GM19025 (cell line): Measurements from ENCODE around the gene C5.
"Not testable (repeated sequence)": the region's sequence is repeated elsewhere in the genome, so short reads cannot be mapped to it uniquely, and the experiment has no call there.

Source experiments
- ATAC-seq: cut with Tn5 transposase; IDR thresholded peaks from one replicate; pipeline ENCODE4 v1.9.1; 2021; ENCODE audit warnings: mild to moderate bottlenecking, low read depth, moderate library complexity; ENCODE audit not compliant: unreplicated experiment

C5 gene

DNA sequence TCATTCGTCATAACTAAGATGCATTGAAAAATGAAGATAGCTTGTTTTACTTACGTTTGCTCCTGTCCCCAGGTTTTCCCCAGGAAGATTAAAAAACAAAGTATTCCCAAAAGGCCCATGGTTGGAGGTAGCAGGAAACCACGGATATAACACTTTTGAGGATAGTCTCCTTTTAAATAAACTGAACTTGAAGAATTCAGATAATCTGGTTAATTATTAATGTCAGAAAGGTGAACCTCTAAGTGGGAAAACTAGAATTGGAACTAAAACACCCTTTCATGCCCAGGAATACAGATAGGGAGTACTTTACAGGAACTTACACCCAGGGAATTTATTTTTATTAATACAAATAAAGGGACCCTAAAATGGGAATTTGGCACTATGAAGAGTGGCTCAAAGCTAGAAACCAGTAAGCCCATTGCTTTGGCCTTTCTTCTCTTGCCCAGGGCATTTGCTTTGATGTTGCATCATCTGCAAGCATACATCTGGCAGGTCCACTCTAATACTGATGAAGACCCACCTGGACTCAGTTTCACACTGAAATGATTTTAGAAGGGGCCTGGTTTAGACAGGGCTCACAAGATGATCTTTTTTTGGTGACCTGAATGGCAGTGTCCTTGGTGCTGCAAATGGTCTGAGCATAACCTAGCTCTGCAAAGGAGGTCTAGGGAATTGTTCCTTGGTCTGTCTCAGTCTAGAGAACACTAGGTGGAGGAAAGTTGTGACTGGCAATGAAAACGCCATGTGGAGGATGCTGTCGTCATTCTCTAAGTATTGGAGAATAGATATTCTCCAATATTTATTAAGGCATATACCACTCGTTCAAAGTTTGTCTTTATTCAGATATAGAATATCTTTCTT lies at the start of gene C5:
TSS of gene C5 (minus strand) at position 148 of the 861 bp plus-strand sequence. CDS start at position 119, 29 bp downstream.
- ATAC-seq, result no peak

DNA sequence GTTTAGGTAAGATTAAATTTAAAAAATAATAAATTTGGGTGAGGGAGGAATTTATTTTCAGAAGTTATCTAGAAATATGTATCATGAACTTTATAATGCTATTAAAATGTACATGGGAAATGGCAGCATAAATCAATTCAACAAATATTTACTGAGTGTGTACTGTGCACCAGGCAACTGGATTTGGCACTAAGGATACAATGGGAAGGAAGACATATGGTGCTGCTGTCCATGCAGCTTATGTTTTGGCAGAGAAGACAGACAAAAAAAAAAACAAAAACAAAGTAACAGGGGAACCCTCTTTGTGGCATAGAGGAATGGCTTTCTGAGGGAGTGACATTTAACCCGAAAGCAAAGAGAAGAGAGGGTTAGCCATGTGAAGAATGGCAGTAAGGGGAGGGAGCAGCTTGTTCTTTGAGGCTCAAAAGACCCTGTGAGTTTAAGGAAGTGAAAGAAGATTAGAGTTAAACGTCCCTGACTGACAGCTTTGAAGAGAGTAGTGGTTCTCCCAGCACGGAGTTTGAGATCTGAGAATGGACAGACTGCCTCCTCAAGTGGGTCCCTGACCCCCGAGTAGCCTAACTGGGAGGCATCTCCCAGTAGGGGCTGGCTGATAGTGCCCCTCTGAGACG lies 48.6 kb upstream of the C5 start:
- ATAC-seq, result no peak

DNA sequence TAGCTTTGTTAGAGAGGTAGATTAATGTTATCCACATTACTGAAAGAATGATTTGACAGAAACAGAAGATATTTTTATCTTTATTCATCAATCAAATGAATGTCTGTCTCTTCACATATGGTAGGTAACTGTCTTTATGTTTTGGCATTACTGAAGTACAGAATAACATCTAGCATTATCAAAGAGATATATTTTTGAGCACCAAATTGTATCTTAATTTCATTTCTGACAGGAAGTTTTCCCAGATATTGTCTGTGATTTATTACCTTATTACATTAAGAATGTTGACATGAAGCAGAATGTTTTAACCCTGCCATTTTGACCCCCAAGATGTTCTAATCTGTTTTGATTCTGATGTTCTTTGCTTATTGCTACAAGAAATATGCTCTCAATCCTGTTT lies 45.0 kb upstream of the C5 start:
- ATAC-seq, result no peak

- not testable (repeated sequence) for ATAC-seq
Observed at GRCh38 chr9:121090743-121091142, 40.7 kb upstream of the C5 start.

GRCh38 chr9:121088576-121088975 lies 38.5 kb upstream of the C5 start:
- ATAC-seq, result no peak

DNA sequence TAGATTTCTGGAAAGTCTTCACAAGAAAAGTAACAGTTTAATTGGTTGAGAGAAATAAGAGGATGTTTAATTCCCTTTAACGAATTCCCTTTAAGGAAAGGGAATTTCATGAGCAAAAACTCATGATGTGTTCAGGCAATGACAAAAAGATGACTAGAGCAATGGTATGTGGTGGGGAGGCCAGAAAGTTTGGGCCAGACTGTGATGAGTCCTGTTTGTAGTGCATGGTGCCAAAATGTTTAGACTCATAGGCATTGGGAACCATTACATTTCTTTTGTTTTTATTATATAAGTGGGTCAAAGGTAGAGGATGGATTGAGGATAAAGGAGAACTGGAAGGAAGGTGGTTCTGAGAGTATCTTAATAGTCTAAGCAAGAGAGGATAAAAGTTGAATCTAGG lies 35.6 kb upstream of the C5 start:
- no peak for ATAC-seq

DNA sequence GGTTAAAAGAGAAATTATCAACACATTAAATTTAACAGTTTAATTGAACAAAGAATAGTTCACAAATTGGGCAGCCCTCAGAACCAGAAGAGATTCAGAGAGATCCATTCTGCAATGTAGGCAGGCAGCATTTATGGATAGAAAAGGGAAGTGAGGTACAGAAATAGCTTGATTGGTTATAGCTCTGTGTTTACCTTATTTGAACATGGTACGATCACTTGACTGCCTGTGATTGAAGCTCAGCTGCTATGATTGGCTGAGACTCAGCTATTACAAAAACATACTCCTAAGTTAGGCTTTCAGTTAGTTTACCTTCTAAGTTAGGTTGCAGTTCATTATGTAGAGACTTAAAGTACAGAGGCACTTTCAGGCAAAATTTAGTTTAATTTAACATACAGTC lies 32.0 kb upstream of the C5 start:
- ATAC-seq, result no peak

GRCh38 chr9:121075251-121076036 lies 25.4 kb upstream of the C5 start:
- ATAC-seq, result peak; percentile 2

- peak; percentile 64 for ATAC-seq
Observed at GRCh38 chr9:121074370-121075250, 24.5 kb upstream of the C5 start, which contains the start of gene CNTRL. TSS of gene CNTRL (plus strand) at chr9:121074955. CDS start at chr9:121088327, 13,372 bp downstream.

GRCh38 chr9:121073038-121073437 lies 23.0 kb upstream of the C5 start:
- ATAC-seq, result no peak

DNA sequence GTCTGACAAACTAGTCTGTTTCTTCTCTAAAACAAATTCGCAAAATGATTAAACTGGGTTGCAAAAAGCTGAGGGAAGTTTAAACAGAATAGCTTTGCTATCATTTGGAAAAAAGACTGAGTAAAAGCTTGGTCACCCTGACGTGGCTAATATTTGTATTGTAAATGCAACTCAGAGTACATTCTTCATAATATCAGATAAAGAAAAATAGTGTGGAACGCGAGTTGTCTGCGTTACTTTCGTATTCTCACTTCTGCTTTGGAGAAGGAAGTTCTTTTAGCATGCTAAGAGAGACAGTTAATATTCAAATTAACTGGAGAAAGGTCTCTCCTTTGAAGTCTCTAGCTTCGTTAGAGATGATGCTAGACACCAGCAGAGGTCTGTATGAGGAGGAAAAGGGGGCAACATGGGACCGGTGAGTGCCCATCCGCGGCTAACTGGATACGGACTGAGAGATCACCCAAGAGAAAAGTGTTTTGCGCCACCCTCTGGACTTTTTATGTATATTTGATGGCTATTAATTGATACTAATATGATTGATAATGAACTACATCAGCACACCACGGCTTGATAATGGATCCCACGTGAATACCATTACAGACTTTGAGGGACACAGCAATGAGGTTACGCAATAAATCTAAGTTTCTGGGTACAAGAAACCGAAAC lies 21.8 kb upstream of the C5 start:
- no peak for ATAC-seq

GRCh38 chr9:121071370-121071755 lies 21.3 kb upstream of the C5 start:
- no peak for ATAC-seq

GRCh38 chr9:121069396-121069795 lies 19.3 kb upstream of the C5 start:
- no peak for ATAC-seq

GRCh38 chr9:121067640-121068039 lies 17.6 kb upstream of the C5 start:
- no peak for ATAC-seq

DNA sequence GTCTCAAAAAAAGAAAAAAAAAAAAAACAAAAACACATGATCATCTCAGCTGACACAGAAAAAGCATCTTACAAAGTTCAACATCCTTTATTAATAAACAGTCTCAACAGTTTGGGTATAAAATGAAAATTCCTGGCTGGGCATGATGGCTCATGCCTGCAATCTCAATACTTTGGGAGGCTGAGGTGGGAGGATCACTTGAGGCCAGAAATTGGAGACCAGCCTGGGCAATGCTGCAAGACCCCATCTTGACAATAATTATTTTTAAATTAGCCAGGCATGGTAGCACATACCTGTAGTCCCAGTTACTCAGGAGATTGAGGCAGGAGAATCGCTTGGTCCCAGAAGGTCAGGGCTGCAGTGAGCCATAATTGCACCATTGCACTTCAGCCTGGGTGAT lies 16.8 kb upstream of the C5 start:
- no peak for ATAC-seq

GRCh38 chr9:121059998-121060636 lies 10.0 kb upstream of the C5 start:
- ATAC-seq, result no peak

- ATAC-seq, result no peak
Observed at GRCh38 chr9:121059513-121059912, 9.4 kb upstream of the C5 start.

GRCh38 chr9:121057821-121058220 lies 7.7 kb upstream of the C5 start:
- no peak for ATAC-seq

GRCh38 chr9:121055642-121056143 lies 5.6 kb upstream of the C5 start:
- no peak for ATAC-seq
